ENCODE results near the gene MED29.

GRCh38 chr19:39363901-39364457 is 27.2 kb upstream of the MED29 start:
- TF ChIP-seq POLR2A (IDR thresholded peaks at IDR 0.05): no peak
- TF ChIP-seq, protein P1, sequence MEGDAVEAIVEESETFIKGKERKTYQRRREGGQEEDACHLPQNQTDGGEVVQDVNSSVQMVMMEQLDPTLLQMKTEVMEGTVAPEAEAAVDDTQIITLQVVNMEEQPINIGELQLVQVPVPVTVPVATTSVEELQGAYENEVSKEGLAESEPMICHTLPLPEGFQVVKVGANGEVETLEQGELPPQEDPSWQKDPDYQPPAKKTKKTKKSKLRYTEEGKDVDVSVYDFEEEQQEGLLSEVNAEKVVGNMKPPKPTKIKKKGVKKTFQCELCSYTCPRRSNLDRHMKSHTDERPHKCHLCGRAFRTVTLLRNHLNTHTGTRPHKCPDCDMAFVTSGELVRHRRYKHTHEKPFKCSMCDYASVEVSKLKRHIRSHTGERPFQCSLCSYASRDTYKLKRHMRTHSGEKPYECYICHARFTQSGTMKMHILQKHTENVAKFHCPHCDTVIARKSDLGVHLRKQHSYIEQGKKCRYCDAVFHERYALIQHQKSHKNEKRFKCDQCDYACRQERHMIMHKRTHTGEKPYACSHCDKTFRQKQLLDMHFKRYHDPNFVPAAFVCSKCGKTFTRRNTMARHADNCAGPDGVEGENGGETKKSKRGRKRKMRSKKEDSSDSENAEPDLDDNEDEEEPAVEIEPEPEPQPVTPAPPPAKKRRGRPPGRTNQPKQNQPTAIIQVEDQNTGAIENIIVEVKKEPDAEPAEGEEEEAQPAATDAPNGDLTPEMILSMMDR (IDR thresholded peaks at IDR 0.05): no peak

Measured in body of pancreas (tissue), 4 donors.